ENCODE data around the gene SRP9.

The SRP9 gene

GRCh38 chr1:225819346-225820192 is 41.9 kb downstream of the SRP9 start:
- Histone ChIP-seq H3K4me3 (ENCODE audit: low read length) (no peak overlapping the region), H2AFZ (ENCODE audit: low read depth, low read length) (no peak overlapping the region), H3K4me1 (ENCODE audit: insufficient read depth, low read length) (no peaks in the 10 kb centered on the region), H3K9me3 (ENCODE audit: low read length) (no peaks in the 10 kb centered on the region), H3K36me3 (ENCODE audit: insufficient read depth, low read length) (no peaks in the 10 kb centered on the region), H3K27me3 (ENCODE audit: insufficient read depth, low read length) (no peaks in the 10 kb centered on the region)

GRCh38 chr1:225820522-225821120 is 43.0 kb downstream of the SRP9 start:
- no peak overlapping the region for H2AFZ ChIP-seq (ENCODE audit: low read depth, low read length)
- no peak overlapping the region for H3K4me3 ChIP-seq (ENCODE audit: low read length)
- no peaks in the 10 kb centered on the region for H3K27me3 ChIP-seq (ENCODE audit: insufficient read depth, low read length)
- H3K4me1 ChIP-seq (ENCODE audit: insufficient read depth, low read length): no peaks in the 10 kb centered on the region
- H3K36me3 ChIP-seq (ENCODE audit: insufficient read depth, low read length): no peaks in the 10 kb centered on the region
- H3K9me3 ChIP-seq (ENCODE audit: low read length): no peaks in the 10 kb centered on the region

GRCh38 chr1:225822655-225823403 is 45.2 kb downstream of the SRP9 start:
- Histone ChIP-seq H2AFZ (ENCODE audit: low read depth, low read length) (no peak overlapping the region), H3K4me3 (ENCODE audit: low read length) (no peak overlapping the region), H3K36me3 (ENCODE audit: insufficient read depth, low read length) (no peaks in the 10 kb centered on the region), H3K27me3 (ENCODE audit: insufficient read depth, low read length) (no peaks in the 10 kb centered on the region), H3K9me3 (ENCODE audit: low read length) (no peaks in the 10 kb centered on the region), H3K4me1 (ENCODE audit: insufficient read depth, low read length) (no peaks in the 10 kb centered on the region)

GRCh38 chr1:225823811-225824261 is 46.2 kb downstream of the SRP9 start:
- Histone ChIP-seq H3K4me1 (ENCODE audit: insufficient read depth, low read length) (no peaks in the 10 kb centered on the region), H3K27me3 (ENCODE audit: insufficient read depth, low read length) (no peaks in the 10 kb centered on the region), H3K9me3 (ENCODE audit: low read length) (no peaks in the 10 kb centered on the region), H3K4me3 (ENCODE audit: low read length) (no peak overlapping the region), H2AFZ (ENCODE audit: low read depth, low read length) (no peak overlapping the region), H3K36me3 (ENCODE audit: insufficient read depth, low read length) (no peaks in the 10 kb centered on the region)

GRCh38 chr1:225824533-225824941 is 46.9 kb downstream of the SRP9 start:
- Histone ChIP-seq H3K9me3 (ENCODE audit: low read length) (no peaks in the 10 kb centered on the region), H3K27me3 (ENCODE audit: insufficient read depth, low read length) (no peaks in the 10 kb centered on the region), H2AFZ (ENCODE audit: low read depth, low read length) (no peak overlapping the region), H3K4me1 (ENCODE audit: insufficient read depth, low read length) (no peaks in the 10 kb centered on the region), H3K36me3 (ENCODE audit: insufficient read depth, low read length) (no peaks in the 10 kb centered on the region), H3K4me3 (ENCODE audit: low read length) (no peak overlapping the region)

GRCh38 chr1:225825078-225825477 is 47.5 kb downstream of the SRP9 start:
- Histone ChIP-seq H3K36me3 (ENCODE audit: insufficient read depth, low read length) (no peaks in the 10 kb centered on the region), H3K4me1 (ENCODE audit: insufficient read depth, low read length) (no peaks in the 10 kb centered on the region), H3K9me3 (ENCODE audit: low read length) (no peaks in the 10 kb centered on the region), H2AFZ (ENCODE audit: low read depth, low read length) (no peak overlapping the region), H3K27me3 (ENCODE audit: insufficient read depth, low read length) (no peaks in the 10 kb centered on the region), H3K4me3 (ENCODE audit: low read length) (no peak overlapping the region)

GRCh38 chr1:225825607-225826007 is 48.0 kb downstream of the SRP9 start:
- H3K4me3 ChIP-seq (ENCODE audit: low read length): no peak overlapping the region
- no peaks in the 10 kb centered on the region for H3K9me3 ChIP-seq (ENCODE audit: low read length)
- no peak overlapping the region for H2AFZ ChIP-seq (ENCODE audit: low read depth, low read length)
- no peaks in the 10 kb centered on the region for H3K4me1 ChIP-seq (ENCODE audit: insufficient read depth, low read length)
- no peaks in the 10 kb centered on the region for H3K36me3 ChIP-seq (ENCODE audit: insufficient read depth, low read length)
- no peaks in the 10 kb centered on the region for H3K27me3 ChIP-seq (ENCODE audit: insufficient read depth, low read length)

GRCh38 chr1:225827076-225827475 is 49.5 kb downstream of the SRP9 start:
- no peaks in the 10 kb centered on the region for H3K4me1 ChIP-seq (ENCODE audit: insufficient read depth, low read length)

GRCh38 chr1:225828706-225829345 is 51.2 kb downstream of the SRP9 start:
- Histone ChIP-seq H3K4me1 (ENCODE audit: insufficient read depth, low read length) (no peaks in the 10 kb centered on the region), H3K36me3 (ENCODE audit: insufficient read depth, low read length) (peaks cover 15% of the 10 kb centered on the region), H3K4me3 (ENCODE audit: low read length) (no peak overlapping the region), H2AFZ (ENCODE audit: low read depth, low read length) (no peak overlapping the region), H3K9me3 (ENCODE audit: low read length) (peaks cover 2% of the 10 kb centered on the region), H3K27me3 (ENCODE audit: insufficient read depth, low read length) (no peaks in the 10 kb centered on the region)

More at GRCh38 chr1:225827076-225827475, 49.5 kb downstream of the SRP9 start:
- Histone ChIP-seq H3K9me3 (ENCODE audit: low read length) (no peaks in the 10 kb centered on the region), H3K27me3 (ENCODE audit: insufficient read depth, low read length) (no peaks in the 10 kb centered on the region), H2AFZ (ENCODE audit: low read depth, low read length) (no peak overlapping the region), H3K4me3 (ENCODE audit: low read length) (no peak overlapping the region), H3K36me3 (ENCODE audit: insufficient read depth, low read length) (peaks cover 7% of the 10 kb centered on the region)

GRCh38 chr1:225830841-225831240 is 53.2 kb downstream of the SRP9 start:
- peaks cover 18% of the 10 kb centered on the region for H3K36me3 ChIP-seq (ENCODE audit: insufficient read depth, low read length)
- no peak overlapping the region for H2AFZ ChIP-seq (ENCODE audit: low read depth, low read length)
- no peak overlapping the region for H3K4me3 ChIP-seq (ENCODE audit: low read length)

GRCh38 chr1:225834417-225835329 is 57.0 kb downstream of the SRP9 start:
- Histone ChIP-seq H3K4me1 (ENCODE audit: insufficient read depth, low read length) (no peaks in the 10 kb centered on the region), H2AFZ (ENCODE audit: low read depth, low read length) (no peak overlapping the region), H3K36me3 (ENCODE audit: insufficient read depth, low read length) (peaks cover 29% of the 10 kb centered on the region), H3K9me3 (ENCODE audit: low read length) (peaks cover 2% of the 10 kb centered on the region), H3K4me3 (ENCODE audit: low read length) (no peak overlapping the region), H3K27me3 (ENCODE audit: insufficient read depth, low read length) (no peaks in the 10 kb centered on the region)

More at GRCh38 chr1:225830841-225831240, 53.2 kb downstream of the SRP9 start:
- Histone ChIP-seq H3K9me3 (ENCODE audit: low read length) (peaks cover 2% of the 10 kb centered on the region), H3K4me1 (ENCODE audit: insufficient read depth, low read length) (no peaks in the 10 kb centered on the region), H3K27me3 (ENCODE audit: insufficient read depth, low read length) (no peaks in the 10 kb centered on the region)

GRCh38 chr1:225835856-225836255 is 58.2 kb downstream of the SRP9 start:
- H3K36me3 ChIP-seq (ENCODE audit: insufficient read depth, low read length): peaks cover 34% of the 10 kb centered on the region
- H3K4me3 ChIP-seq (ENCODE audit: low read length): no peak overlapping the region
- H3K27me3 ChIP-seq (ENCODE audit: insufficient read depth, low read length): no peaks in the 10 kb centered on the region
- no peak overlapping the region for H2AFZ ChIP-seq (ENCODE audit: low read depth, low read length)
- no peaks in the 10 kb centered on the region for H3K4me1 ChIP-seq (ENCODE audit: insufficient read depth, low read length)
- peaks cover 2% of the 10 kb centered on the region for H3K9me3 ChIP-seq (ENCODE audit: low read length)
